Measurements from ENCODE around the gene UGT3A1.
"Not testable (repeated sequence)": the region's sequence is repeated elsewhere in the genome, so short reads cannot be mapped to it uniquely, and the experiment has no call there.

UGT3A1 gene

DNA sequence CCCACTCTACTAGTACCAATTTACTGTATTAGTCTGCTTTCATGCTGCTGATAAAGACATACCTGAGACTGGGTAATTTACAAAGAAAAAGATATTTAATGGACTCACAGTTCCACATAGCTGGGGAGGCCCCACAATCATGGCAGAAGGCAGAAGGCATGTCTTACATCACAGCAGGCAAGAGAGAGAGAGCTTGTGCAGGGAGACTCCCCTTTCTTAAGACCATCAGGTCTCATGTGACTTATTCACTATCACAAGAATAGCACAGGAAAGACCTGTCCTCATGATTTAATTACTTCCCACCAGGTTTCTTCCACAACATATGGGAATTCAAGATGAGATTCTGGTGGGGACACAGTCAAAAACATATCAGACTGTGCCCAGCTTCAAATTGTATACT, 11.5 kb downstream of the UGT3A1 start:
- DNase-seq, result no peak

DNA sequence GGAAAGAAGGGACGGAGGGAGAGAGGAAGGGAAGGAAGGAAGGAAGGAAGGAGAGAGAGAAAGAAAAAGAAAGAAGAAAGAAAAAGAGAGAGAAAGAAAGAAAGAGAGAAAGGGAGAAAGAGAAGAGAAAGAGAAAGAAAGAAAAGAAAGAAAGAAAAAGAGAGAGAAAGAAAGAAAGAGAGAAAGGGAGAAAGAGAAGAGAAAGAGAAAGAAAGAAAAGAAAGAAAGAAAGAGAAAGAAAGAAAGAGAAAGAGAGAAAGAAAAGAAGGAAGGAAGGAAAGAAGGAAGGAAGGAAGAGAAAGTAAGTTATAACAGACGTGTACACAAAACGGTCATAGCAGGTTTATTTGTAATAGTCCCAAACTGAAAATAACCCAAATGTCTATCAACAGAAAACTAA, 14.3 kb downstream of the UGT3A1 start:
- not testable (repeated sequence) for DNase-seq

DNA sequence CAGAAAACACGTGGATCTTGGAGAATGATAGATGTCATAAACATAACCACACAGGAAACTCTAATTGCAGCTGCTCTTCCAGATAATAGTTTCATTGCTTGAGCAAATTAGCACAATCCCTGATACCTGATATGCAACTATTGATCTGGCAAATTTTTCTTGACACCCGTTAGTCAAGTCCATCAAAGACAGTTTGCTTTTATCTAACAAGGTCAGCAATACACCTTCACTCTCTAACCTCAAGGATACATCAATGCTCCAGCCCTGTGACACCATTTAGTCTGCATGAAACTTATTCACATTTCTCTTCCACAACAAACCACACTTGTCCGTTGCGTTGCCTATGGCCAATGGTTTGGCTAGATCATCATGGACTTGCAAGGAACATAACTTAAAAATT, 16.6 kb downstream of the UGT3A1 start:
- DNase-seq, result no peak

DNA sequence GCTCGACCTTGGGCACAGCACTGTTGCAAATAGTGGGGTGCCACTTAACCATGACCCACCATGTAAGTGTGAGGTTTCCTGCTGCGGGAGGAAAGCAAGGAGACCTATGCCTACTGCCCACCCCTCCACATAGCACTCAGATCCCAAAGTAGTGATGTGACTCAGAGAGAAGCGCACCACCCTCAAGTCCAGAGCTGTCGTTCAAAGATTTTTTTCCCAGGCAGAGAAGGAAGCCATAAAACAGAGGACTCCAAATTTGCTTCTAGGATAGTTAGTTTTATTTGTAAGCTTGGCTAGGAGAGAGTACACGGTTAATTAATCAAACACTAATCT, 19.3 kb downstream of the UGT3A1 start:
- DNase-seq, result no peak

DNA sequence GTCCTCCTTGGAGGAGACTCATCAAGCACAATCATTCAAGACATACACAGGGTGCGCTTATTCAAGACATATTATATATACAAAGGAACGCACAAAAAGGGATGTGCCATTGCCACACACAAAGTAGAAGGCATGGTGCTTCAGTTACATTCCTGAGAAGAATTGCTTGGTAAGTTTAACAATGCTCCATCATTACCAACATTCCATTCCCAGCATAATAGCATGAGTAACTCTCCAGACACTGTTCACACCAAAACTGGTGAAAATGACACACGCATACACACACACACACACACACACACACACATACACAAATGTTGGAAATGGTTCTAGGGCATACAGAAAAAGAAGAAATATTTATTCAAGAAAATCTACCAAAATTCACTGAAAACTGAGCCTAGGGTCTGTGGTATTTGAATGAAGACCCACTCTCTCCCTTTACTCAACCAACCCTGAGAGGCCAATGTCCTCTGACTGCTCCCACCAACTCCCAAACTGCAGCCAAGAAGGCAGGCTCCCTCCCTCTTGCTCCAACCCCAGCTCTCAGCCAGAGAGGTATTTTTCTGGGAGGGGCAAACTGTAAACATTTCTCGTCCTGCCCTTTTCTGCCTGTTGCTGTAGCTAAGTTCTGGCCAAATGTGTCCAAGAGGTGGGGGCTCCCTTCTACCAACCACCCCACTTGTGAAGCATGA, 19.9 kb downstream of the UGT3A1 start:
- no peak for DNase-seq

- DNase-seq, result no peak
Measured at GRCh38 chr5:35963381-35963843, 27.8 kb downstream of the UGT3A1 start.

DNA sequence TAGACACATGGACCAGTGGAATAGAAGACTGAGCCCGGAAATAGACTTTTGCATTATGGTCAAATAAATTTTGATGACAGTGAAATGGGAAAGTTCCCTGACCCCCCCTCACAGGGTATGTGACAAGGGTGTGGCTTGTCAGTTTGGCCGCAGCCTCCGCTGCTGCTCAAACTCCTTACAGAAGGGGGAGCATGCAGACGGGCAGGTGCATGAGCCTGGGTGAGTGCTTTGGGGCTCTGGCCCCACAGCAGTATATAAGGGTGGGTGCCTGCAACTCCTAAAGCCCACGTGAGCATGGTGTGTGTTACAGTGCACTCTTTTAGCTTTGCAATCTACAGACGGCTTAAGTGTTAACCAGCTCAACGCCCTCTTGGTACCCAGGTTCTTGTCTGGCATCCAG, 30.9 kb downstream of the UGT3A1 start:
- DNase-seq, result no peak

DNA sequence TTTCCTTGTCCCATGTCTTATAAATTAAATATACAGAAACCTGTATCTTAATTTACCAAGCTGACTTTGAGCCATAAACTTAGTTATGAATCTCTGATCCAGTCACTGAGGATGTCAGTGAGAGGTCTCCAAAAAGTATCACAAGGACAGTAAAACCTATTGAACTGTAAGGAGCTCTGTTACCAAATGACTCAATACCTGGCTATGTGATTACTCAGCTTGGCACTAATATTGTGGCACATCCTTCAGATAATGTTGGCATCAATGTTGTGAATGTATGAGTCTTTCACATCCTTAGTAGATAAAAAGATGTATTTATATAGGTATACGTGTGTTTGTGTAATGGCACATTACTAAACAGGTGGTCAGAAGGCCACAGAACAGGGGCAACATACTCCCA, 34.8 kb downstream of the UGT3A1 start:
- DNase-seq, result no peak

DNA sequence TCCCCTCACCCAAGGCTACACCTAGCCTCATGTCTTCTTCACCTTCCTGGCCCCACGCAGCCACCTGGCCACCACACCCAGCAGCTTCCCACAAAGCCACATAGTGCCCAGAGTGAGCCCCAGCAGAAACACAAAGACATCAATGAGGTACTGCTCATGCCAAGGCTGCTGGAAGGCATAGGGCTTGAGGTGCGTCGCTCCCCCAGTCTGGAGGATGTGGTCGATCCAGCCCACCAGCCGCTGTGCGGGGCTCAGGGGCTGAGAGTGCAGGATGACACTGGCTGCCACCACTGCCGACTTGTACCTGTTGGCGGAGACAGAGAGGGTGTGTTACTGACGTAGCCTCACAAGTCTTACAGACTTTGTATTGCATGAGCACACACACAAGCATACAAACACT, 37.0 kb downstream of the UGT3A1 start:
- DNase-seq, result no peak

DNA sequence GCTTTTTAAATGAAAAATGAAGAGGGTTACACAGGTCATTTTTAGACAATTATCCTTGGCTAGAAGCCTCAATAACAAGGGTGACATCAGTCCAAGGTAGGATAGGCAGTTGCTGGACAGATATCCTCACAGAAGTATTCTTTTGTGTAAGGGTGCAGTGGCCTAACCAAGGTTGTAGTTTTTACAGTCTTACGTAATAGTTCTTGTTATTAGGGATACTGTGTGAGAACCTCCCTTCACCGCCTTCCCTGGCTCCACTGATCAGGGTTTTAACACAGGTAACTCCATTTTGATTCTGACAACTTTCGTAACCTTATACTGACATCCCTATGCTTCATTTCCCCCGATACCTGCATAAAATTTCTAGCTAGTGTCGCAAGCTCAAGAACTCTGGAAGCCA, 44.1 kb downstream of the UGT3A1 start:
- no peak for DNase-seq

DNA sequence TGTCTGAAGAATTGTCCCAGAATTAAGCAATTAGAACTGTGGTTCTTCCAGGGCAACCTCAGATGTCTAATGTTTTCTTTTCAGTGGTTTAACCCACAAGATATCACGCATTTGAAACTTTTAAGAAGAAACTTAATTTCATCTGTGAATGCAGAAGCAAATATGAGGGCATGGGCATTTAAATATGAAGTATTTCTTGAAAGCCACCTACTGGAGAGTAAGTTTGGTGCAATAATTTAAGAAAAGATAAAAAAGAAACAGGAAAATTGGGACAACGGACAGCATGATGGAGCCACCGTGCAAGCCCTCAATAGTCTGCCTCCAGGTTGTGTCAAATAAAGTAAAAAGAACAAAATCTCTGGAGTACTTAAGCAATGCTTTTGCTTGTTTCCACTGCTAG, 51.6 kb downstream of the UGT3A1 start:
- DNase-seq, result no peak

- no peak for DNase-seq
Measured at GRCh38 chr5:35938568-35939227, 52.5 kb downstream of the UGT3A1 start, which contains the start of gene CAPSL. CAPSL (minus strand) TSS chr5:35938622; CDS start chr5:35921120, 17,502 bp downstream.

- peak; percentile 50 for DNase-seq
Measured at GRCh38 chr5:35926389-35927051, 64.7 kb downstream of the UGT3A1 start.

GRCh38 chr5:35924950-35925722, 66.1 kb downstream of the UGT3A1 start:
- DNase-seq, result peak; percentile 84

GRCh38 chr5:35924122-35924949, 66.9 kb downstream of the UGT3A1 start:
- no peak for DNase-seq

DNA sequence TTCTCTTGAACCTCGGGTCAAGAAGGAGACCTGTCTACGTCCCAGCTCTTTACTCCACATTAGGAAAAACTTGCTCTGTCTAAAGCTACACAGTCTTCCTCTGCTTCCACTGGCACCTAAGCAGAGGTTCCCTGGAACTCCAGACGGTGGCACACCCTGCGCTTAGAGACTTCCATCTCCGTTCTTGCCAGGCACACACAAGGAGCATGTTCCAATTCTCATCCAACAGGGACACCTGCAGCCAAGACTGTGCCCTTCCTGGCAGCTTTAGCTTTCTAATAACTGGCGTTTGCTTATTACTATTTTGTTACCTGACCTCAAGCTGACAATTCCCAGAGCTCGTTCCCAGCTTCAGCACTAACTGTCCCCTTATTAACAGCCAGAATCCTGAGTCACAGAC, 68.7 kb downstream of the UGT3A1 start:
- no peak for DNase-seq

- no peak for DNase-seq
Measured at GRCh38 chr5:35921930-35922329, 69.3 kb downstream of the UGT3A1 start.

GRCh38 chr5:35920890-35921289, 70.3 kb downstream of the UGT3A1 start:
- DNase-seq, result no peak

- no peak for DNase-seq
Measured at GRCh38 chr5:35919191-35919590, 72.0 kb downstream of the UGT3A1 start.

GRCh38 chr5:35908814-35909213, 82.4 kb downstream of the UGT3A1 start:
- no peak for DNase-seq

DNA sequence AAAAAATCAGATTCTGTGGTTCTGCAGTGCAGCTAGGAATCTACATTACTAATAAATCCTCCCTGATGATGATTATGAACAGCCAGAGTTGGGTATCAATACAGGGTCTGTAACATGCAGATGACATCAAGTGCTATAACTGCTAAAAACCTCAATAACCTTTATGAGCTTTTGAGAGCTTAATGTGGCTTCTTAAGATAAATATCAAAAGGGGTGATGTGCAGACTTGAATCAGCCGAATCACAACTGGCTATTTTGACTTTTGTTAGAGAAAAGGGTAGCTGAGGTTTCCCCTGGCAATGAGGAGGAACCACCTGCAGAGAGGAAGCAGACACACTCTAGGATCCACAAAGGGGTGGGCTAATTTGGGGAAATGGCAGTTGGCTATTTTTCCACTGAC, 83.0 kb downstream of the UGT3A1 start:
- no peak for DNase-seq

GRCh38 chr5:35904443-35905132, 86.6 kb downstream of the UGT3A1 start:
- DNase-seq, result no peak

Data from activated CD4-positive, alpha-beta T cell treated with anti-CD3 and anti-CD28 coated beads, Interleukin-2, amount 50 U/mL, for 1 hour (primary cell).